Measurements from ENCODE around the gene AGO4. TPM values are rescaled to one million over a fixed set of nuclear protein-coding genes. Genes with fewer than 3 reads are reported as not detected.
"Not testable (repeated sequence)": the region's sequence is repeated elsewhere in the genome, so short reads cannot be mapped to it uniquely, and the experiment has no call there.

Gene AGO4
- polyA plus RNA-seq, 4 donors: 16.2 to 35.2 (median 24.9) TPM

GRCh38 chr1:35809114-35810095, 1.6 kb downstream of the AGO4 start:
- DNase-seq (ENCODE audit: low read depth in 4 of 4, low spot score in 2 of 4): no peak

GRCh38 chr1:35810096-35810881, 2.5 kb downstream of the AGO4 start:
- DNase-seq (ENCODE audit: low read depth in 4 of 4, low spot score in 2 of 4): no peak

- DNase-seq (ENCODE audit: low read depth in 4 of 4, low spot score in 2 of 4): not testable (repeated sequence)
These were observed 4.9 kb downstream of the AGO4 start for GRCh38 chr1:35812754-35813153.

GRCh38 chr1:35825255-35825654, 17.4 kb downstream of the AGO4 start:
- DNase-seq (ENCODE audit: low read depth in 4 of 4, low spot score in 2 of 4): no peak

- no peak for DNase-seq (ENCODE audit: low read depth in 4 of 4, low spot score in 2 of 4)
These were observed 24.6 kb downstream of the AGO4 start for GRCh38 chr1:35832276-35832905.

- no peak for DNase-seq (ENCODE audit: low read depth in 4 of 4, low spot score in 2 of 4)
These were observed 25.6 kb downstream of the AGO4 start for GRCh38 chr1:35833395-35833794.

- DNase-seq (ENCODE audit: low read depth in 4 of 4, low spot score in 2 of 4): no peak
These were observed 26.4 kb downstream of the AGO4 start for GRCh38 chr1:35834218-35834617.

GRCh38 chr1:35835398-35835797, 27.6 kb downstream of the AGO4 start:
- DNase-seq (ENCODE audit: low read depth in 4 of 4, low spot score in 2 of 4): no peak

- DNase-seq (ENCODE audit: low read depth in 4 of 4, low spot score in 2 of 4): no peak
These were observed 28.9 kb downstream of the AGO4 start for GRCh38 chr1:35836734-35837133.

- no peak for DNase-seq (ENCODE audit: low read depth in 4 of 4, low spot score in 2 of 4)
These were observed 31.0 kb downstream of the AGO4 start for GRCh38 chr1:35838693-35839245.

GRCh38 chr1:35844826-35845225, 37.0 kb downstream of the AGO4 start:
- DNase-seq (ENCODE audit: low read depth in 4 of 4, low spot score in 2 of 4): no peak

GRCh38 chr1:35845766-35846165, 38.0 kb downstream of the AGO4 start:
- no peak for DNase-seq (ENCODE audit: low read depth in 4 of 4, low spot score in 2 of 4)

- DNase-seq (ENCODE audit: low read depth in 4 of 4, low spot score in 2 of 4): no peak
These were observed 40.2 kb downstream of the AGO4 start for GRCh38 chr1:35847935-35848565.

- no peak for DNase-seq (ENCODE audit: low read depth in 4 of 4, low spot score in 2 of 4)
These were observed 42.2 kb downstream of the AGO4 start for GRCh38 chr1:35850051-35850450.

- DNase-seq (ENCODE audit: low read depth in 4 of 4, low spot score in 2 of 4): no peak
These were observed 42.9 kb downstream of the AGO4 start for GRCh38 chr1:35850716-35851115.

- peak in 3 of 4 donors; percentile 22 to 68 (median 51) for DNase-seq (ENCODE audit: low read depth in 4 of 4, low spot score in 2 of 4)
These were observed 43.5 kb downstream of the AGO4 start for GRCh38 chr1:35851132-35851869.

- DNase-seq (ENCODE audit: low read depth in 4 of 4, low spot score in 2 of 4): no peak
These were observed 44.4 kb downstream of the AGO4 start for GRCh38 chr1:35852241-35852640.

GRCh38 chr1:35854989-35855700, 47.3 kb downstream of the AGO4 start:
- DNase-seq (ENCODE audit: low read depth in 4 of 4, low spot score in 2 of 4): no peak

- DNase-seq (ENCODE audit: low read depth in 4 of 4, low spot score in 2 of 4): no peak
These were observed 49.1 kb downstream of the AGO4 start for GRCh38 chr1:35856964-35857363.

All from left renal cortex interstitium (tissue), 4 donors.